Lower lobe of right lung (tissue), 2 donors: ENCODE results near the gene SLAMF7. TPM values are rescaled to one million over a fixed set of nuclear protein-coding genes. Genes with fewer than 3 reads are reported as not detected.
A peak's percentile ranks its signal among the peaks of the same experiment; 100 is the strongest.

Source experiments
- ATAC-seq, 2 donors: fragments of 200-7000 bp; cut with Tn5 transposase; one replicate each; pipeline ENCODE4 v1.9.1; 2020 to 2022; ENCODE audit warnings: mild to moderate bottlenecking in 2 of 2, moderate library complexity in 2 of 2
- DNase-seq: peaks from one replicate; pipeline ENCODE4 v3.0.0-alpha.2; 2020
- H3K27ac ChIP-seq: fragments of 200-600 bp; one replicate; pipeline ENCODE4 v1.8.0; 2022
- H3K27me3 ChIP-seq: fragments of 200-600 bp; one replicate; pipeline ENCODE4 v1.8.0; 2022; ENCODE audit warnings: low read depth
- H3K36me3 ChIP-seq: fragments of 200-600 bp; one replicate; pipeline ENCODE4 v1.8.0; 2022; ENCODE audit warnings: mild to moderate bottlenecking
- H3K4me1 ChIP-seq: fragments of 200-600 bp; one replicate; pipeline ENCODE4 v1.8.0; 2022
- H3K4me3 ChIP-seq: fragments of 200-600 bp; one replicate; pipeline ENCODE4 v1.8.0; 2022; ENCODE audit warnings: mild to moderate bottlenecking
- H3K9me3 ChIP-seq: fragments of 200-600 bp; one replicate; pipeline ENCODE4 v1.8.0; 2022
- CTCF ChIP-seq: fragments of 200-600 bp; IDR thresholded peaks from one replicate; pipeline ENCODE4 v1.8.0; 2022; ENCODE audit warnings: antibody characterized with exemption, mild to moderate bottlenecking
- intact Hi-C: fragments of 100-400 bp; cut with DNase I; formaldehyde crosslinking; loops from one replicate; pipeline ENCODE4 v1.11.0; 2022
- total RNA-seq: library from RNA; stranded (reverse); fragmentation: NEBNext Ultra II Directional; extraction: Animal tissue kit (Norgen Biotek cat#: 25700); gene quantifications from one replicate; pipeline ENCODE4 v1.2.1, GENCODE V29; 2021
- donor health status: DM: no; HTN: yes; CAD: no; lungs with severe emphysema.

Gene SLAMF7
- total RNA-seq, 1 donor from 2014 or later, result 7.9 TPM

DNA sequence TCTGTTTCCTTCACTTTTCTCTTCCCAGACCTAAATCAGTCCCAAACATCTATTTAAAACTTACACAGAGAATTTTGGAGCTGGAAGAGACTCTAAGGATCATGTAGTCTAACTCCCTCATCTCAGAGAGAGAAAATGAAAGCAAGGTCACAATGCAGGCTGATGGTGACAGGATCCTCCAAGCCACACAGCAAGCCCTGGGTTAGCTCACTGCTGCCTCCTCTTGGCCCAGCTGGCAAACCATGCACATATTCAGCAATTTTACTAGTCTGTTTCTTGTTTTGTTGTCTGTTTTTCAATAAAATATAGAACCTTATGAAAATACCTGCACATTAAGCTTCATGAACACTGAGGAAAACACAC lies 29.2 kb downstream of the SLAMF7 start:
- ATAC-seq (peak; percentile 82 to 86), DNase-seq (peak; percentile 64)
- Histone ChIP-seq H3K4me1 (no peaks in the 10 kb centered on the region), H3K9me3 (no peaks in the 10 kb centered on the region), H3K27ac (peak overlapping the region; percentile 7), H3K27me3 (no peaks in the 10 kb centered on the region), H3K4me3 (no peak overlapping the region), H3K36me3 (no peaks in the 10 kb centered on the region)
- intact Hi-C loops, result no loop called here
- peak; percentile 50 for TF ChIP-seq CTCF

DNA sequence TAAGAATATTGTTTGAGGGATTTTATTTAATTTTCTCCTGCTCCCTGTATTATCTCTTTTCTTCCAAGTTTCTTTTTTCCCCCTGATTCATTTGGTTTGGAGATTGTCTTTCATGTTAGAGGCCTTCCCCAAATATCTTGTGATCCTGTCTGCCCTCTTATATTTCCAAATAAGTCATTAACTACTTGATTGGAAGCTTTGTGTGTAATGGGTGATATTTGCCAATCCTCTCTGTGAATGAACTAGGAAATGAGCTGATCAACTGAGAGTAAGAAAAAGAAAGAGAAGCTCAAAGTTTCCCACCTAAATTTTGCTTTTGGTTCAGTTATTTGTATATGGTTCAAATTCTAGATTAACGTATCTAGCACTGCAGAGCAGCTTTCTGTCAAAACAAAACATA lies 33.3 kb downstream of the SLAMF7 start:
- Histone ChIP-seq H3K27me3 (no peaks in the 10 kb centered on the region), H3K4me1 (no peaks in the 10 kb centered on the region), H3K36me3 (no peaks in the 10 kb centered on the region), H3K4me3 (no peak overlapping the region), H3K9me3 (no peaks in the 10 kb centered on the region), H3K27ac (no peak overlapping the region)
- ATAC-seq, result no peak
- TF ChIP-seq CTCF, result no peak
- intact Hi-C loops, result no loop called here
- DNase-seq, result no peak

DNA sequence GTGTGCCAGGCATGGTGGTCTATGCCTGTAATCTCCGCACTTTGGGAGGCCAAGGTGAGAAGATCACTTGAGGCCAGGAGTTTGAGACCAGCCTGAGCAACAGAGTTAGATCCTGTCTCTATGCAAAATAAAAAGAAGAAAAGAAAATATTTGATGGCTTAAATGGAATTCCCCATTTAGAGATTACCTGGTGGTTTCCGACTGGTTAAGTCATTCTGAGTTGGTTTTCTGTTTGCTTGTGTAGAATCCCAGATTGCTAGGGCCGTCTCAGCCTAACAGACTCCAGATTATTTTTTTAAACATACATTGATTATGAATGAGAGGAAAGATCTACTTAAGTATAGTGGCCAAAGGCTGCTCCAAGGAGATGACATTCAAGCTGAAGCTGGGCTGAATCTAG lies 34.0 kb downstream of the SLAMF7 start:
- Histone ChIP-seq H3K4me3 (no peak overlapping the region), H3K4me1 (no peaks in the 10 kb centered on the region), H3K27me3 (no peaks in the 10 kb centered on the region), H3K27ac (no peak overlapping the region), H3K9me3 (no peaks in the 10 kb centered on the region), H3K36me3 (no peaks in the 10 kb centered on the region)
- no peak for DNase-seq
- intact Hi-C loops, result no loop called here
- TF ChIP-seq CTCF, result no peak
- no peak for ATAC-seq

DNA sequence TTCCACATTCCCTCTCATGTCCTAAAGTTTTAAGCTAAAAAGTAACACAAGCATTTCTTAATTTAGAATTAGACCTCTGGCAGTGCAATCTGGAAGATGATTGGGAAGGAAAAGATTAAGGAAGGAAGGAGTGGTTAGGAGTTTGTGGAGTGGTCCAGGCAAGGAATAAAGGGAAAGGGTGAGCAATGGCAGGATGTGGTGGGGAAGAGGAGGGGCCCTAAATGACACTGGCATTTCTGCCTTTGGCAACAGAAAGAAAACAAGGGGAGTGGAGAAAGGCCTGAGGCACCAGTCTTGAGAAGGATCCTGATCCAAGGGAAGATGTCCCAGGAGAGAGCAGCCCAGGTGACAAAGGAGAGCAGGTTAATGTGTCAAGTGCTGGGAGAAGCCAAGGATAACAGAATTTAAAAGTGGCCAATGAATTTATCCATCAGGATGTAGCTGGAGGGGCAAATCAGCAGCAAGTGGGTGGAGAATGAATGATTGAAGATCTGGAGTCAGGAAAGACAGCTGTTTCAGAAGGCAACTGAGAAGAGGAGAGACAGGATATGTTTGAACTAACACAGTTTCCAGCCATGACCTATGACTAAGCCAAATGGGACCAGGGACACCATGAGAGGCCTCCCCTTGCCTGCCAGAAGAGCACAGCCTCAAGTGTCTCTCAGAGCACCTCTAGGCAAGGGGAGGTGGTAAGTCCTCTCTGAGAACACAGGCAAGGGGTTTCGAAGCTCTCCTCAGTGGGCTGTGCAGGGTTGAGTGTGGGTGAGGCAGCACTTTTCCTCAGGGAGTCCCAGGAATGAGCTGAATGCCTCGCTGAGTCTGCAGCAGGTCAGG lies 36.1 kb downstream of the SLAMF7 start:
- no peak overlapping the region for H3K27ac ChIP-seq
- peak in 1 of 2 donors; percentile 47 for ATAC-seq

DNA sequence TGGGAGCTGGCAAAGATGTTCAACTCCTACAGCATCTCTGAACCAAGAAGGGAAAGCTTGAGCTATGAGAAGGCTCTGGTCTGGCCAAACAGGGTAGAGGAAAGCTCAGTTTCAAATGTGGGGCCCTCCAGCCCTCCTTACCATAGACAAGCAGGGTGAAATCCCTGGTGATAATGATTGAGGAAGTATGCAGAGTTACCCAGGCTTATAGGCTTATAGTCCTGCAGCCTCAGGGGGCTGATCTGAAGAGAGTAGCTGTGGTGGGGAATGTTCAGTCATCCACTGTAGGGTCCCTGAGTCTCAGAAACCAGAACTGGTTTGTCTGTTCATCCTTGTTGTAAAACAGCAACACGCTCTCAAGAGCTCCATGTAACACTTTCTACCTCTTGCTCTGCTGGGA lies 37.1 kb downstream of the SLAMF7 start:
- H3K36me3 ChIP-seq, result no peaks in the 10 kb centered on the region
- ATAC-seq, result no peak
- intact Hi-C loops, result no loop called here

More for the DNA sequence above, 36.1 kb downstream of the SLAMF7 start:
- Histone ChIP-seq H3K36me3 (no peaks in the 10 kb centered on the region), H3K27me3 (no peaks in the 10 kb centered on the region), H3K4me1 (no peaks in the 10 kb centered on the region), H3K4me3 (no peak overlapping the region), H3K9me3 (no peaks in the 10 kb centered on the region)
- intact Hi-C loops, result no loop called here
- no peak for DNase-seq
- no peak for TF ChIP-seq CTCF

More for the DNA sequence above, 37.1 kb downstream of the SLAMF7 start:
- Histone ChIP-seq H3K27me3 (no peaks in the 10 kb centered on the region), H3K9me3 (no peaks in the 10 kb centered on the region), H3K4me1 (no peaks in the 10 kb centered on the region), H3K27ac (no peak overlapping the region), H3K4me3 (no peak overlapping the region)
- DNase-seq, result no peak
- TF ChIP-seq CTCF, result no peak
